Upper lobe of left lung (tissue), 4 donors: ENCODE results near the gene PIGBOS1.

ENCODE experiments used
- EP300 ChIP-seq, 4 donors: sonication (generic); formaldehyde crosslinking; IDR thresholded peaks; one replicate each; pipeline ENCODE4 v1.5.1; 2017; ENCODE audit warnings: antibody characterized with exemption in 4 of 4, control low read depth in 2 of 4
- POLR2A ChIP-seq, 4 donors: fragments of 450-650 bp; IDR thresholded peaks; one replicate each; pipeline ENCODE4 v1.5.1; 2016 to 2017; ENCODE audit warnings: antibody characterized with exemption in 4 of 4, mild to moderate bottlenecking in 2 of 4
- POLR2AphosphoS5 ChIP-seq, 2 donors: sonication (generic); formaldehyde crosslinking; IDR thresholded peaks; one replicate each; pipeline ENCODE4 v1.5.1; 2017; ENCODE audit warnings: antibody characterized with exemption in 2 of 2
- TF ChIP-seq, protein P1 (sequence below), 6 experiments: fragments of 450-650 bp in 4 of 6; fragments of 200-600 bp in 2 of 6; sonication (generic) in 2 of 6; IDR thresholded peaks; one replicate each; pipeline ENCODE4 v1.5.1; 2016 to 2019; ENCODE audit warnings: antibody characterized with exemption in 6 of 6

DNA sequence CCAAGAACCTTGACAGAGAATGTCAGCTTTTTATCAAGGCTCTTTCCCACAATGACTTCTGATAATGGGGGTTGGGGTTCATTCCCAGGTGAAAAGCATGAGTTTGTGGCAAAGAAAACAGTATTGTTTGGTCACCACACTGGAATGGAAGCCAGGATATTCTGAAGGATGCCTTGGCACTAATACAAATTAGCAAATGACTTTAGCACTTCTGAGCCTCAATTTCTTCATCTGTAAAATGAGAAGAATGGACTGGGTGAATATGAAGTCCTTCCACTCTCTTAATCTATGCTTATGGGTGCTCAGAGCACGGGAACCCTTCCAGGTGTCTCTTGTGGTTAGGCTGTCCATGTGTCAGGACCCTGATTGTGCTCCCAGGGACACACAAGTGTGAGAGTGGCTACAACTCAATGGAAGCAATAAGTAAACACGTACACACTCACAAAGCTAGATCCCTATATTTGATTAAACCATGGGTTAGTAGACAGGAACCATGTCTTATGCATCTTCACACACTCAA, 50.7 kb downstream of the PIGBOS1 start:
- TF ChIP-seq, protein P1, sequence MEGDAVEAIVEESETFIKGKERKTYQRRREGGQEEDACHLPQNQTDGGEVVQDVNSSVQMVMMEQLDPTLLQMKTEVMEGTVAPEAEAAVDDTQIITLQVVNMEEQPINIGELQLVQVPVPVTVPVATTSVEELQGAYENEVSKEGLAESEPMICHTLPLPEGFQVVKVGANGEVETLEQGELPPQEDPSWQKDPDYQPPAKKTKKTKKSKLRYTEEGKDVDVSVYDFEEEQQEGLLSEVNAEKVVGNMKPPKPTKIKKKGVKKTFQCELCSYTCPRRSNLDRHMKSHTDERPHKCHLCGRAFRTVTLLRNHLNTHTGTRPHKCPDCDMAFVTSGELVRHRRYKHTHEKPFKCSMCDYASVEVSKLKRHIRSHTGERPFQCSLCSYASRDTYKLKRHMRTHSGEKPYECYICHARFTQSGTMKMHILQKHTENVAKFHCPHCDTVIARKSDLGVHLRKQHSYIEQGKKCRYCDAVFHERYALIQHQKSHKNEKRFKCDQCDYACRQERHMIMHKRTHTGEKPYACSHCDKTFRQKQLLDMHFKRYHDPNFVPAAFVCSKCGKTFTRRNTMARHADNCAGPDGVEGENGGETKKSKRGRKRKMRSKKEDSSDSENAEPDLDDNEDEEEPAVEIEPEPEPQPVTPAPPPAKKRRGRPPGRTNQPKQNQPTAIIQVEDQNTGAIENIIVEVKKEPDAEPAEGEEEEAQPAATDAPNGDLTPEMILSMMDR (IDR thresholded peaks at IDR 0.05) = no peak
- TF ChIP-seq POLR2AphosphoS5 (IDR thresholded peaks at IDR 0.05) (no peak), POLR2A (IDR thresholded peaks at IDR 0.05) (no peak), EP300 (IDR thresholded peaks at IDR 0.05) (no peak)
